ENCODE measurements around the gene CTNNA3. TPM values are rescaled to one million over a fixed set of nuclear protein-coding genes. Genes with fewer than 3 reads are reported as not detected.
"Not testable (repeated sequence)": the region's sequence is repeated elsewhere in the genome, so short reads cannot be mapped to it uniquely, and the experiment has no call there.

CTNNA3 gene
- total RNA-seq, 4 donors from 2014 or later = 1.2 to 7.1 (median 1.3) TPM

DNA sequence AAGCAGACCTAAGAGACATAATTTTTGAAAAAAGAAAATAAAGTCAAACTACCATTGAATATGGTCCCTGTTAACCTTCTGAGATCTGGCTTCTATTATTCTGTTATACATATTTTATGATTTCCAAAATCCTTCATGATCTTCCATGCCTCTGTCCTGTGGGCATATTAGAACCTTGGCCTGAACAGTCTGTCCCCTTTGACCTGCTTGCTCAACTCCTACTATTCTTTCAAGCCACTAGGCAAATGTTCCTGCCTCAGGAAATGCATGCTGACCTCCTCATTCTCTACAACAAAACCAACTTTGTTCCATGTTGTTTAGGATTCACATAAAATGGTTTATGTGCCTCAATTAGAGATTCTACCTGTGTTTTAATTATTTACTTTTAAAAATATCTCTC is 1315.0 kb downstream of the CTNNA3 start:
- DNase-seq (ENCODE audit: low spot score) = no peak

DNA sequence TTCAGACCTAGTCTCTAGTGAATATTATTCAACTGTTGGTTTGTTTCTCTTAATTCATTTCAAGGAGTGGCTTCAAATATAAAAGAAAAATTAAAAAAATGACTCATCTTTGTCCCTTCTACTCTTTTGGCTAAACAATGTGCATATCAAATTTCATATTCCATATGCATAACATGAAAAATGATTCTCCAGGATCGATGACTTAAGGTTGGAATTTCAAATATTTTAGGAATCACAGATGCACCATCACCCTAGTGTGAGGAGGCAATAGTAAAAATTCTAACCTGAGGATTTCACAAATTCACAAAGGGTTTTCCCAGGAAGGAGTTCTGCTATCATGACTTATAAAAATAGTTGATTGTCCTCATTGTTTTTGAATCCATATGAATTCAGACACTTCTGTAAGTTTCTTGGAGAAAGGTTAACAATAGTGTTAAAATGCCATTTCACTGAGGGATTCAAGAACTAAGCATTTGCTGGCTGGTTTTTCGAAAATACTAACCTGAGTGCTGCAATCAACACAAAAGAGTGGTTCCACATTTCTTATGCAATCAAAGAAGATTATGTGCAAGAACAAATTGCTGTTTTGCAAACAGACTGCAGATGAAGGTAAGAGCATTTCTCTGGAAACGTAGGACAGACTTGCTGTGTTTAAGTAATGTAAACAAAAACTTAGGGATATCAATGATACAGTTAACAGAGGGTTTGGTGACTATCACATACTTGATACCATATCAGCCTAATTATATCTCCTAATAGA is 1317.7 kb downstream of the CTNNA3 start:
- TF ChIP-seq, protein P1, sequence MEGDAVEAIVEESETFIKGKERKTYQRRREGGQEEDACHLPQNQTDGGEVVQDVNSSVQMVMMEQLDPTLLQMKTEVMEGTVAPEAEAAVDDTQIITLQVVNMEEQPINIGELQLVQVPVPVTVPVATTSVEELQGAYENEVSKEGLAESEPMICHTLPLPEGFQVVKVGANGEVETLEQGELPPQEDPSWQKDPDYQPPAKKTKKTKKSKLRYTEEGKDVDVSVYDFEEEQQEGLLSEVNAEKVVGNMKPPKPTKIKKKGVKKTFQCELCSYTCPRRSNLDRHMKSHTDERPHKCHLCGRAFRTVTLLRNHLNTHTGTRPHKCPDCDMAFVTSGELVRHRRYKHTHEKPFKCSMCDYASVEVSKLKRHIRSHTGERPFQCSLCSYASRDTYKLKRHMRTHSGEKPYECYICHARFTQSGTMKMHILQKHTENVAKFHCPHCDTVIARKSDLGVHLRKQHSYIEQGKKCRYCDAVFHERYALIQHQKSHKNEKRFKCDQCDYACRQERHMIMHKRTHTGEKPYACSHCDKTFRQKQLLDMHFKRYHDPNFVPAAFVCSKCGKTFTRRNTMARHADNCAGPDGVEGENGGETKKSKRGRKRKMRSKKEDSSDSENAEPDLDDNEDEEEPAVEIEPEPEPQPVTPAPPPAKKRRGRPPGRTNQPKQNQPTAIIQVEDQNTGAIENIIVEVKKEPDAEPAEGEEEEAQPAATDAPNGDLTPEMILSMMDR (IDR thresholded peaks at IDR 0.05) = no peak
- ATAC-seq (ENCODE audit: low FRiP score) (no peak), DNase-seq (ENCODE audit: low spot score) (no peak)

More for the DNA sequence above, 1315.0 kb downstream of the CTNNA3 start:
- TF ChIP-seq, protein P1 (IDR thresholded peaks at IDR 0.05) = no peak
- no peak for ATAC-seq (ENCODE audit: low FRiP score)

DNA sequence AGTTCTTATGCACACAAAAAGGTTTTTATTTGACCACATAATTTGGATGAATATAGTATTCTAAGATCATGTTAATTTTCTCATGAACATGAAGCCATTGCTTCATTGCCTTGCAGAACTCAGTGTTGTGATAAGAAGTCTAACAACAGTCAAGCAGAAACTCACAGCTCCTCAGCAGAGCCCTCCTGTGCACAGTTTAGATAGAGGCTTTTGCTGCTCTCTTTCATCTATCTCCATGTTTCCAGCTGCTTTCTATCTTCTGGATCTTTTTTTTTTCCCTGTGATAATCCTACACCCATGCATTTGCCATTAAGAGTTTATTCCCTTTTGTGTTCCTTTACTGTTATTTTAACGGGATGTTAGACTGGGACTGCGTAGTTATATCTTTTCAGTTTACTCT is 1327.8 kb downstream of the CTNNA3 start:
- DNase-seq (ENCODE audit: low spot score) (no peak), ATAC-seq (ENCODE audit: low FRiP score) (no peak)
- TF ChIP-seq, protein P1 (IDR thresholded peaks at IDR 0.05) = no peak

DNA sequence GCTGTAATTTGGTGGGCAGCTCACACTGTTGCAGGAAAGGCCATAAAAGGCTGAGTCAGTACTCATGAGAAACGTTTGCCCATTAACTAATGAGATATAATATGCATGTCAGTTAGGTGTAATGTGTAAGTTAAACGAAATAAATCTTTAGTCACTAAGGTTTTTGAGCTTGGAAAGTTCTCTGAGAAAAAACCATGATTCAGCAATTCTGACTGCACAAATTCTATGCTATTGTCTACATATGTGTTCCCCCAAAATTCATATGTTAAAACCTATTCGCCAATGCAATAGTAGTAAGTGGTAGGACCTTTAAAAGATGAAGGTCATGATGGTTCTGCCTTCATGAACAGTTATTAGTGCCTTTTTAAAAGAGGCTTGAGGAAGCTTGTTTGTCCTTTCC is 1329.8 kb downstream of the CTNNA3 start:
- no peak for ATAC-seq (ENCODE audit: low FRiP score)
- no peak for DNase-seq (ENCODE audit: low spot score)
- TF ChIP-seq, protein P1 (IDR thresholded peaks at IDR 0.05) = no peak

DNA sequence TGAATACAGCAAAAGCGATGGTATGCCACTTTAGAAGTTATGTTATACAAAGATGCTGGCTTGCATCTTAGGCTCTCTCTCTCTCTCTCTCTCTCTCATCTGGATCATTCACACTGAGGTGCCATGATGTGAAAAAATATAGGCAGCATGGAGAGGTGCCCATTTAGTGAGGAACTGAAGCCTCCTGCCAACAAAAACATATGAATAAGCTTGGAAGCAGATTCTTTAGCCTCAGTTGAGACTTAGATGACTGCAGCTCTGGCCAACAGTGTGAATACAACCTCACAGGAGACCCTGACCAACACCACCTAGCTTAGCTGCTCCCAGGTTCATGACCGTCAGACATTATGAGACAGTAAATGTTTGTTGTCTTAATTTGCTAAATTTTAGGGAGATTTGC is 1330.3 kb downstream of the CTNNA3 start:
- TF ChIP-seq, protein P1 (IDR thresholded peaks at IDR 0.05) = no peak
- ATAC-seq (ENCODE audit: low FRiP score) = no peak
- DNase-seq (ENCODE audit: low spot score) = no peak

DNA sequence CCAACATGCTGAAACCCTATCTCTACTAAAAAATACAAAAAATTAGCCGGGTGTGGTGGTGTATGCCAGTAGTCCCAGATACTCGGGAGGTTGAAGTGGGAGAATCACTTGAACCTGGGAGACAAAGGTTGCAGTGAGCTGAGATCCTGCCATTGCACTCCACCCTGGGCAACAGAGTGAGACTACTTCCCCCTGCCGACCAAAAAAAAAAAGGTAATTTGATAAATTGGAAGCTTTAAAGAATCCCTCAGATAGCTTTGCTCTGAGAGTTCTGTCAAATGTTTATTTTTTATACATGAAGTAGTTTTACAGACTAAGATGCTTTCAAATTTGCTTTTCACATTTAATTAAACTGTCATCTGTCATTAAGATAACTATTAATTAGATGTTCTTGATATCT is 1333.5 kb downstream of the CTNNA3 start:
- ATAC-seq (ENCODE audit: low FRiP score) (no peak), DNase-seq (ENCODE audit: low spot score) (no peak)
- TF ChIP-seq, protein P1 (IDR thresholded peaks at IDR 0.05) = no peak

DNA sequence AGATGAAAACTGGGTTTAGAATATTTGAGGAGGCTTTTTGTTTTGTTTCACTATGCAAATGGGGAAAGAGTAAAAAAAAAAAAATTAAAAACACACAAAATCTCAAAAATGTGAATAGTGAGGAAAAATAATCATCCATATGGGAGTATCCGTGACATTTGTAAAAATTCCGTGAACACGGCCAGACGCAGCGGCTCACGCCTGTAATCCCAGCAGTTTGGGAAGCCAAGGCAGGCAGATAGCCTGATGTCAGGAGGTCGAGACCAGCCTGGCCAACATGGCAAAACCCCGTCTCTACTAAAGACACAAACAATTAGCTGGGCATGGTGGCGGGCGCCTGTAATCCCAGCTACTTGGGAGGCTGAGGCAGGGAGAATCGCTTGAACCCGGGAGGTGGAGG is 1342.2 kb downstream of the CTNNA3 start:
- not testable (repeated sequence) for DNase-seq (ENCODE audit: low spot score); ATAC-seq (ENCODE audit: low FRiP score)

All from omental fat pad (tissue), 4 donors.